HG02981 (cell line): ENCODE results near the gene CALN1.

Experiments used
- ATAC-seq: cut with Tn5 transposase; IDR thresholded peaks from one replicate; pipeline ENCODE4 v1.9.1; 2021; ENCODE audit warnings: mild to moderate bottlenecking, moderate library complexity; ENCODE audit not compliant: unreplicated experiment

CALN1 gene

DNA sequence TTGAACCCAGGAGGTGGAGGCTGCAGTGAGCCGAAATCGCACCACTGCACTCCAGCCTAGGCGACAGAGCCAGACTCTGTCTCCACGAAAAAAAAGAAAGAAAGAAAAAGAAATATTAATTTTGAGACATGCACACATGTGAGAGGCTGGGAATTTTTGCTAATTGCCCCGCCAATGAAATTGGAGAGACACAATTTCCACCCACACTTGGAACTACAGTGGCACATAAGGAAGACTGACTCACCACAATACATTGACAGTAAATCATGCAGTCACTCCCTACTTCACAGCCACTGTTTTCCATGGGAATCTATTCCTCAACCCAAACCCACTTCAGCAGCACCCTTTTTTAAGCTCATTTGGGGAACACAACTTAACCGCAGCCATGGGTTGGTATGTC, 139.7 kb downstream of the CALN1 start:
- no peak for ATAC-seq

- ATAC-seq = no peak
Measured at GRCh38 chr7:72268796-72269195, 143.3 kb downstream of the CALN1 start.

GRCh38 chr7:72268090-72268489, 144.0 kb downstream of the CALN1 start:
- ATAC-seq = no peak

- no peak for ATAC-seq
Measured at GRCh38 chr7:72267291-72267800, 144.8 kb downstream of the CALN1 start.

- no peak for ATAC-seq
Measured at GRCh38 chr7:72266771-72267170, 145.4 kb downstream of the CALN1 start.

DNA sequence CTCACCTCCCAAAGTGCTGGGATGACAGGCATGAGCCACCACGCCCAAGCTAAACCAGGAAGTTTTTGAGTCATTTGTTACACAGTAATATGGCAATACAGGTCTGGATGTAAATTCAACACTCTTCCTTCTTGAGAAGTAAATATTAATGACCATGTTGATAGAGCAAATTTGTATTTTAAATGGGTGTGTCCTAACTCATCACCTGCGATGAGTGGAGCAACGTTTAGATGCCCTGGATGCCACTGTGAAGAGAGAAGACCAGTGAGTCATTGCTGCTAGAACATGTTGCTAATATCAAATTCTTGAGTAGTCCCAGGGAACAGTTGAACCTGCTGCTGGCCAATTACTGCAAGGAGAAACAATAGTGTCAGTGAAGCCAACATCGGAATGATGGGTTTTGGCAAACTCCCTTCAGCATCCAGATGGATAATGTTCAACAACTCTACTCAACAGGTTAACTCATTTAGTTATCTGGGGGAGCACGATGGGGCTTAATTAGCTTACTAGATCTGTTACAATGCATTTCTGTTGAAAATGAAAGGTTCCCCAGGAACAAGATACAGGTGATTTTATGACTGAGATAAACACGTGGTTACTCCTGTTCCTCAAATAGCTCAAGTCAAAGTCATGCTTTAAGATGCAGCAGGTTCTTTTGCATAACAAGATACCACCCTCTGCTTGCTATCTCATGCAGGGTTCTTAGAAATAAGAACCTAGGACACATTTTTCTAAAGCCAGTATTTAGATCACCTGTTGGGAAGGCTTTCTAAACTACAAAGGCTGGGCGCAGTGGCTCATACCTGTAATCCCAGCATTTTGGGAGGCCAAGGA, 146.8 kb downstream of the CALN1 start:
- ATAC-seq = no peak

GRCh38 chr7:72260406-72260805, 151.7 kb downstream of the CALN1 start:
- no peak for ATAC-seq

GRCh38 chr7:72258074-72258473, 154.1 kb downstream of the CALN1 start:
- no peak for ATAC-seq

GRCh38 chr7:72254455-72254854, 157.7 kb downstream of the CALN1 start:
- no peak for ATAC-seq

DNA sequence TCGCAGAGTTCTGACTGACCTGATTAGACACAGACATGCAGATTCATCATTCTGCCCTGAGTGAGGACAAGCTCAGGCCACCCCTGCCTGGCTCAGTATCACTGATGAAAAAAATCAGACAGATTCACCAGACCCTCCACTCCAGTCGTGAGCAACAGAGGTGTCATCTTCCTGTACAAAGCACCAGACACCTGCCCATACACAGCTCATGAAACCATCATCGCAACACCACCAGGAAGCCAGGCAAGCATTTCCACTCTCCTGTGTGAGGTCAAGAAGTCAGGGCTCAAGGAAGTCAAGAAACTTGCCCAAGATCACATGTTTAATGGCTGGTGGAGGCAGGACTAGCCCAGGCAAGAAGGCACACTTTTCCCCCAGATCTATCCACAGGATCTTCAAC, 163.0 kb downstream of the CALN1 start:
- ATAC-seq = no peak

- ATAC-seq = no peak
Measured at GRCh38 chr7:72244826-72245398, 167.2 kb downstream of the CALN1 start.

DNA sequence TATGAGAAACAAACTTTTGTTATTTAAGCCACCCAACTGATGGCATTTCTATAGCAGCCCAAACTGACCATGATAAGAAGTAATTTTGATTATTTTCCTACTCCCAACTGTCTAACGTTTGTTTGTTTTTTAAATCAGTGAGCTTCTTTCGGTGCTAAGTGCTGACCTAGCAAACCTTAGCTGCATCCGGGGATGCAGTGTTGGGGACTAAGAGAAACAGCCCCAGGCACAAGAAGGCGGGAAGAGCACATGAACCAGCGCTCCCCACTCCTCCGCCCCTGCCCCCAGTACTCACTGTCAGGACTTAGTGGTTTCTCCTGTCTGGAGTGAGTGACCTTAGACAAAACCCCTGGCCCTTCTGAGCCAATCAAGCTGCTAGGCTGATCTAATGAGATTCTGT, 168.8 kb downstream of the CALN1 start:
- ATAC-seq = no peak

DNA sequence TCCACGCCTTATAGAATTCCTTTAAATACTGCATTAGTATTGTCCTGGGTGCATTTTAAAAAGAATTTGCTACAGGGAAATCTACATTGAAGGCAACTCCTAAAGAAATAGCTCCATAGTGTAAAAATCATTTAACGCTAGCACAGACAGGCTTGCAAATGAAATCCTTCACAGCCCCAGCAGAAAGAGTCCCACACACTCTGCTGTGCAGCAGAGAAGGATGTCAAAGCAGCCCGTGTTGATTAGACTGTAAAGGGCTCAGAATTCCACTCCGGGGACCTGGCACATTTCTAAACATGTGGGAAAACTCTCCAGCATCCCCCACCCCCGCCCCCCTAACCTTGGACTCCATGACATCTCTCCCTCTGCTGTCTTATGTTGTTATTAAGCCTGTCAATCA, 176.8 kb downstream of the CALN1 start:
- no peak for ATAC-seq

GRCh38 chr7:72234086-72234485, 178.1 kb downstream of the CALN1 start:
- ATAC-seq = no peak

- ATAC-seq = no peak
Measured at GRCh38 chr7:72230281-72230680, 181.9 kb downstream of the CALN1 start.

- no peak for ATAC-seq
Measured at GRCh38 chr7:72223351-72223750, 188.8 kb downstream of the CALN1 start.

DNA sequence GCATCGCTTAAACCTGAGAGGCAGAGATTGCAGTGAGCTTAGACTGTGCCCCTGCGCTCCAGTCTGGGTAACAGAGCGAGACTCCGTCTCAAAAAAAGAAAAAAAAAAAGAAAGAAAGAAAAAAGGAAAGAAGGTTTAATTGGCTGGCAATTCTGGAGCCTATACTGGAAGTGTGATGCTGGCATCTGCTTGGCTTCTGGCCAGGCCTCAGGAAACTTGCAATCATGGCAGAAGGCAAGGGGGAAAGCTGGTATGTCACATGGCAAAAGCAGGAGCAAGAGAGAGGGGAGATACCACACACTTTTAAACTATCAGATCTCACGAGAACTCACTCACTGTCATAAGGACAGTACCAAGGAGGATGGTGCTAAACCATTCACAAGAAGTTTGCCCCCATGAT, 190.0 kb downstream of the CALN1 start:
- ATAC-seq = no peak

- ATAC-seq = no peak
Measured at GRCh38 chr7:72219500-72219899, 192.6 kb downstream of the CALN1 start.

GRCh38 chr7:72217151-72217550, 195.0 kb downstream of the CALN1 start:
- ATAC-seq = no peak

GRCh38 chr7:72213769-72214168, 198.4 kb downstream of the CALN1 start:
- no peak for ATAC-seq

DNA sequence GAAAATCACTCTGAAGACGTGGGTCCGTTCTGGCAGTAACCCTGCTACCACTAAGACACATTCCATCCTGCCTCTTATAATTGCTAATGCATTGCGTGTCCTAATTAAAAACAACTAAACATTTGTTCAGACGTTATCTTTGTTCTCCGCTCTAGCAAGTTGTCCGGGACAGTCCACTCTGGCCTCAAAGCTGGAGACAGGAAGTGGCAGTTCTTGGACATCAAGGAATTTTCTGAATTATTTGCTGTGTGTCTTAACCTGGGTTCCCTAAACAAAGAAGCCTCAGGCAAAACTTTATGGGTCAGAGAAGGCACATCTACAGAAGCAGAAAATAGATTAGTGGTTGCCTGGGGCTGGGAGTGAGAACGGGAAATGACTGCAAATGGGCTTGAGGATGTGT, 199.1 kb downstream of the CALN1 start:
- ATAC-seq = no peak

DNA sequence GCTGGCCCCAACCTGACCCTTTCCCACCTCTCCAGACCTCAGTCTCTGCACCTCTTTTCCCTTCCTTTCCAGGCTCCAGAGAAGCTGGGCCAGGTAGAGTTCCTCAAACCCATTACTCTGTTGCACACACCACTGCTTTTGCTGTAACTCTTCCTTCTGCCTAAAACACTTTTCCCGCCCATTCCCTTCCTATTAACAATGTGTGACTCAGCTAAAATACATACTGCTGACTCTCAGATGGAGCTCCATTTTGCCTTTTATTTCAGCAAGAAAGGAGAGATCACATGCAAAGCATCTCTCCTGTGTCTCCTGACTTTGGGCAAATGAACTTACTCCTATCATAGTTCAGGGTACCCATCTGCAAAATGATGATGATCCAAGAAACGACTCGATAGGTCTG, 201.0 kb downstream of the CALN1 start:
- ATAC-seq = no peak
